IPS-18c (cell line): ENCODE results near the gene CGNL1.

Source experiments
- H3K4me3 ChIP-seq: 2 replicates; pipeline ENCODE4 v1.7.0; 2013; ENCODE audit warnings: low read depth, mild to moderate bottlenecking, low read length, moderate library complexity; ENCODE audit not compliant: insufficient read depth
- H3K9me3 ChIP-seq: one replicate; pipeline ENCODE4 v1.6.1; 2013; ENCODE audit warnings: mild to moderate bottlenecking, low read length, moderate library complexity; ENCODE audit not compliant: control insufficient read depth, insufficient read depth

CGNL1 gene

DNA sequence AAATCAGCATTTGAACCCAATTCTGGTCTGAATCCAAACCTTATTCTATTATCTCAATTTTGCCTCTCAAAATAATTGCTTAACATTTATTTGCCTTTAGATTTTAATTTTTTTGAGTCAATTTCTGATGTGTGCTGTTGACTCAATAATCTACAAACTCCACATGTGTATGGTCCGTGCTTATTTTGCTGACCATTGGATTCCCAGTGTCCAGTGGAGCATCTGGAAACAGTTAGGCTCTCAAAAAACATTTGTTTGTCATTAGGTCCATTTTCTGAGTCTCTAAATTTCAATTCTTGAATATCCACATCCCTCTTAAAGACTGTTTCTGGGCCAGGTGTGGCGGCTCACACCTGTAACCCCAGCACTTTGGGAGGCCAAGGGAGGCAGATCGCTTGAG is 196.2 kb downstream of the CGNL1 start:
- Histone ChIP-seq H3K4me3 (no peak overlapping the region), H3K9me3 (no peaks in the 10 kb centered on the region)

GRCh38 chr15:57573151-57573550 is 196.8 kb downstream of the CGNL1 start:
- H3K4me3 ChIP-seq: no peak overlapping the region
- H3K9me3 ChIP-seq: no peaks in the 10 kb centered on the region

DNA sequence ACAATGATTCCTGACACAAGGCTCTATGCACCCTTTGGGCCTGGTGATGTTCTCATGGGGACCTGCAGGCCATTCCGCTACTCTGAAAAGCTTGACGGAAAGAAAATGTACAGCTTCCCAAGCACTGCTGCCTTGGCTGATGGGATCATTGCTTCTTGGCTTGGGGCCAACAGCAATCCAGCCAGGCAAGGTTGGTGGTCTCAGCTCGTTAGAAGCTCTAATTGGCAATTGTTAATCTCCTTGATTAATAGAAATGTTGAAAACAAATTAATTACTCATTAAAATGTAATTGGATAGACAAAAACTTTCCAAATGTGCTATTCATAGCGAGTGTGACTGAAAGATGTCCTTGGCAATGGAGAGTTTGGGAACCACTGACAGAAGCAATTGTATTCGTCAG is 199.1 kb downstream of the CGNL1 start:
- no peaks in the 10 kb centered on the region for H3K9me3 ChIP-seq
- no peak overlapping the region for H3K4me3 ChIP-seq

DNA sequence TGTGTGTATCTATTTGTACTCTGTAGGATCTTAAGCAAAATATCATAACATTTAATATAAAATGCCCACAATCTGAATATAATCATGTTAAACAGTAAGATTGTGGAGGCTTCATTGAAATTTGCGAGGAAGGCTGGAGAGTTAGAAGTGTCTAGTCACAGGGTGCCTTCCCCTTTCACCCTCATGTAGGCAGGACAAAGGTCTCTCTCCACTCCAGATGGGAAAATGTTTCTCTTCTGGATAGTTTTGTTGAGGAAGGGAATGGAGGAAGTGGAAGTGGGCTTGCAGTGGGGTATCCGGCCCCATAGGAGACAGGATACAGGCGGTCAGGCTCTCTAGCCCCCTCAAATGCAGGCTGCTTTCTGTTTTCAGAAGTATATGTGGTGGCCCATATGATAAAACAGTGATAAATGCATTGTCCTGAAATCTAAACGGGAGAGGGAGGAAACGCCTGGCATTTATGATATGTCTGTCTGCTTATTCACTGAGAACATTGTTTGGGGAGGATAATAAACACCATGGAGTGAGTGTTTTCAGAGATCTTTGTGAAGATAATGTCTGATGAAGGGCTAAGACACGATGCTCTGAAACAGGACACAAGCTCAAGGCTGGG is 202.1 kb downstream of the CGNL1 start:
- Histone ChIP-seq H3K4me3 (no peak overlapping the region), H3K9me3 (no peaks in the 10 kb centered on the region)

DNA sequence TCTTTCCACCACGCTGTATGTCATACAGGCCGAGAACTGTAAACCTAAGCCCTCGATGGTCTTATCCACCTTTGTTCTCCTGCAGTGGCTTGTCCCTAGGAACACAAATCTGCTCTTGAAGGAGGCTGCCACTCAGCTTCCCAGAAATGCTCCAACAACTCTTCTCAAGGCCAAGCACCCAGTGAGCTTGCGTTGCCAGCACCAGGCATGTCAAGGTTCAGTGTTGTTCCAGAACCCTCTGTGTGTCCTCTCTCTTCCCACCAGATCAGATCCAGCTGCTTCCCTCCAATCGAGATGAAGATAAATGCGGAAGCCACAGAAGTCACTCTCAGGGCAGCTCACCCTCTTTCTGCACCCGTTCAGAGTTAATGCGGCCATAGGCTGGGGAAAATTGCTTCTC is 204.1 kb downstream of the CGNL1 start:
- H3K4me3 ChIP-seq: no peak overlapping the region

GRCh38 chr15:57580866-57581265 is 204.6 kb downstream of the CGNL1 start:
- no peak overlapping the region for H3K4me3 ChIP-seq
- H3K9me3 ChIP-seq: no peaks in the 10 kb centered on the region

More for the DNA sequence above, 204.1 kb downstream of the CGNL1 start:
- H3K9me3 ChIP-seq: no peaks in the 10 kb centered on the region

GRCh38 chr15:57582090-57582489 is 205.8 kb downstream of the CGNL1 start:
- Histone ChIP-seq H3K9me3 (no peaks in the 10 kb centered on the region), H3K4me3 (no peak overlapping the region)

GRCh38 chr15:57583282-57583681 is 207.0 kb downstream of the CGNL1 start:
- H3K4me3 ChIP-seq: no peak overlapping the region
- H3K9me3 ChIP-seq: no peaks in the 10 kb centered on the region

GRCh38 chr15:57583720-57584119 is 207.4 kb downstream of the CGNL1 start:
- Histone ChIP-seq H3K9me3 (no peaks in the 10 kb centered on the region), H3K4me3 (no peak overlapping the region)

DNA sequence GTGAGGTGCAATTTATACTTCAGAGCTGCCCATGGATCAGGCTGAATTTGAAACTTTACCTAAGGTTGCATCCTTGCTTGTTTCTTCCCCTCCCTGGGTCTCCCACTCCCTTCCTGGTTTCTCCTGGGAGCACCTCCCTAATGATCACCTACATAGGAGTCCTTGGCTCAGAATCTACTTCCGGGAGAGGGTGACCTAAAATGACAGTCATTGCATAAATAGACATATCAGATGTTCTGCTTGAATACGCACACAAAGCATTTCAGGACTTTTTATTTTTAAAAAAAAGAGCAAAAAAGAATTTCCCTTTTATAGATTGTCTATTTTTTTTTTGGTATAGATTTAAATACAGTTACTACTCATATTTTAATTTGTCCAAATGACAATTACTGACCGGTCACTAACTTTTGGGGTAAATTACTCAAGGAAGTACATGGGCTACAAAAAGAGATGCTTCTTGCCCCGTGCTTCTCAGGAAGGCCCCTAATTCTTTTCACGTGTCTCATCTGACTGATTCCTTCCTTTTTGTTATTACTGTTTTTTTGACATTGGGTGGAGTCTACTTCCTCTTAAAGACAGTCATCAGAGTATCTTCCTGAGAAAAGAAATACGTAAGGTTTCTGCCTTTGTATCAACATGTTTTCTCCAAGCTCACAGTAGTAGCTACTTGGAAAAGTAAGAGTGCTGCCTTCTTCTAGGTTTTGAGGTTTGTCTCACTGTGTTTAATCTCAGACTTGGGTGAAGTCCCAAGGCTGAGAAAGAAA is 210.5 kb downstream of the CGNL1 start:
- Histone ChIP-seq H3K9me3 (no peaks in the 10 kb centered on the region), H3K4me3 (no peak overlapping the region)

GRCh38 chr15:57589281-57589680 is 213.0 kb downstream of the CGNL1 start:
- no peaks in the 10 kb centered on the region for H3K9me3 ChIP-seq
- no peak overlapping the region for H3K4me3 ChIP-seq

- no peaks in the 10 kb centered on the region for H3K9me3 ChIP-seq
- no peak overlapping the region for H3K4me3 ChIP-seq
Measured at GRCh38 chr15:57589754-57590153, 213.4 kb downstream of the CGNL1 start.

DNA sequence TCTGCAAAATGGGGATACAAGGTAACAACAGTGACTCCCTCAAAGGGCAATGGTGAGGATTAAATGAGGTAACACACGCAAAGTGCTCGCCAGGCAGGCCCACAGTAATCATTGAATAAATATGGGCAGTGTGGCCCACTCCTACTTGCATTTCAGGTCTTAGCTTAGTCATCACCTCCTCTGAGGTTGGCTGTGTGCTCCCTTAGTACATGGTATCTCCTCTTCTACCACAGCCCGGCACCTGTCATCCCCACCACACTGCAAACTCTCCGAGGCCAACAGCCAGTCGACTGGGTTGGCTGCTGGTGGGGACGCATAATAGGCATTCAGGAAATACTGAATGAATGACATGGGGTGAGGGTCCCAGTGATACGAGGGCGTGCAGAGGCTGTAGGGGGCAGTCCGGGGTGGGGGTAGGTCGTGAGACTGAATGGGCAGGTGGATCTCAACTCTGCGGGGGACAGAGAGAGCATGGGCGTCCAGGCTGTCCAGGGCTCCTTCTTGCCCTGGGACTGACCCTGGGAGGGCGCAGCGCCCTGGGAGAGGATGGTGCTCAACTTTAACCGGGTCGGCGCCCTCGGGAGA is 215.0 kb downstream of the CGNL1 start:
- Histone ChIP-seq H3K4me3 (peak overlapping the region; percentile 66), H3K9me3 (no peaks in the 10 kb centered on the region)

DNA sequence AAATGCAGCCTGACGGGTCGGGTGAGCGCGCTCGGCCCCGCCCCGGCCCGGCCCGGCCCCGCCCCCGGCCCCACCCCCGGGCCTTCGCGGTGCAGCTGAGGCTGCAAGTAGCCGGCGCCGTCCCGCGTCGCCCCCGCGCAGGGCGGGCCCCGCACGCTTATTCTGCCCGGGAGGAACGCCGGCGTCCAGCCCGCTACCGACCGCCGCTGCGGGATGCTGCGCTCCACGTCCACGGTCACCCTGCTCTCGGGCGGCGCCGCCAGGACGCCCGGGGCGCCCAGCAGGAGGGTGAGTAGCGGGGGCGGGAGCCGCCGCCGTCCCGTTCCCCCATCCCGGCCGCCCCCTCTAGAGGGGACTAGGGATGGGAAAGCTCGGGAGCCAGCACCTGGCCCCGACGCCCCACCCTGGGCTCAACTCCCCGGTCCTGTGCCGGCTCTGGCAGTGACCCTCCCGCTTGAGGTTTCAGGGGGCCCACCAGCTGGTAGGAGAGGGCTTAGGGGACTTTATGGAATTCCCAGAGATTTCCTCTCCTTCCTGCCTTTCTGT is 215.6 kb downstream of the CGNL1 start, which contains the start of gene MYZAP:
TSS of gene MYZAP (plus strand) at position 83 of the 546 bp plus-strand sequence. CDS start at position 214, 131 bp downstream.
- no peaks in the 10 kb centered on the region for H3K9me3 ChIP-seq
- peak within 1 kb of the TSS; percentile 66 for H3K4me3 ChIP-seq

DNA sequence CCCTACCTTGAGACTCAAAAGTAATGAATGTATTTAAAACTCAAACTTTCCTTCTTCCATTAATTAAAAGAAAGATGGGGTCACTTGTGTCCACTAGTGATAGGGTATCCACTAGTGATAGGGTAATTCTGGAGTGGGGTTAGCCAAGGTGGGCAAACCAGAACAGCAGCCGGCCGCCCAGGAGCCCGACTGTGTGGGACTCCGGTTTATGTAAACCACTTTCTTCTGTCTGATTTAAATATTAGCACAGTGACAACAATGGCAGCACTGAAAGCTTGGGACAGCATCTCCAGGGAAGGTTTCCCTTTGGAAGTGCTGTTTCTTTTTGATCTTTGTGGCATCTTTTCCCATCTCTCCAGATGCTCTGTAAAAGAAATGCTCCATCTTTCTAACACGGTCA is 216.1 kb downstream of the CGNL1 start:
- H3K4me3 ChIP-seq: no peak overlapping the region
- no peaks in the 10 kb centered on the region for H3K9me3 ChIP-seq

- Histone ChIP-seq H3K9me3 (no peaks in the 10 kb centered on the region), H3K4me3 (no peak overlapping the region)
Measured at GRCh38 chr15:57592836-57593420, 216.6 kb downstream of the CGNL1 start.

GRCh38 chr15:57594479-57594878 is 218.2 kb downstream of the CGNL1 start:
- Histone ChIP-seq H3K9me3 (no peaks in the 10 kb centered on the region), H3K4me3 (no peak overlapping the region)
